ENCODE data around the gene CHL1.

Gene CHL1

GRCh38 chr3:196311-197148 is at the start of gene CHL1:
CHL1 (plus strand) TSS chr3:196763; CDS start chr3:319777, 123,014 bp downstream.
- DNase-seq (ENCODE audit: low read depth) = no peak
- H3K4me3 ChIP-seq (ENCODE audit: low read depth, low read length) = peak within 1 kb of the TSS; percentile 50
- TF ChIP-seq, protein P1, sequence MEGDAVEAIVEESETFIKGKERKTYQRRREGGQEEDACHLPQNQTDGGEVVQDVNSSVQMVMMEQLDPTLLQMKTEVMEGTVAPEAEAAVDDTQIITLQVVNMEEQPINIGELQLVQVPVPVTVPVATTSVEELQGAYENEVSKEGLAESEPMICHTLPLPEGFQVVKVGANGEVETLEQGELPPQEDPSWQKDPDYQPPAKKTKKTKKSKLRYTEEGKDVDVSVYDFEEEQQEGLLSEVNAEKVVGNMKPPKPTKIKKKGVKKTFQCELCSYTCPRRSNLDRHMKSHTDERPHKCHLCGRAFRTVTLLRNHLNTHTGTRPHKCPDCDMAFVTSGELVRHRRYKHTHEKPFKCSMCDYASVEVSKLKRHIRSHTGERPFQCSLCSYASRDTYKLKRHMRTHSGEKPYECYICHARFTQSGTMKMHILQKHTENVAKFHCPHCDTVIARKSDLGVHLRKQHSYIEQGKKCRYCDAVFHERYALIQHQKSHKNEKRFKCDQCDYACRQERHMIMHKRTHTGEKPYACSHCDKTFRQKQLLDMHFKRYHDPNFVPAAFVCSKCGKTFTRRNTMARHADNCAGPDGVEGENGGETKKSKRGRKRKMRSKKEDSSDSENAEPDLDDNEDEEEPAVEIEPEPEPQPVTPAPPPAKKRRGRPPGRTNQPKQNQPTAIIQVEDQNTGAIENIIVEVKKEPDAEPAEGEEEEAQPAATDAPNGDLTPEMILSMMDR (IDR thresholded peaks at IDR 0.05; ENCODE audit: insufficient read depth, low read depth, low read length, missing control alignments) = no peak

DNA sequence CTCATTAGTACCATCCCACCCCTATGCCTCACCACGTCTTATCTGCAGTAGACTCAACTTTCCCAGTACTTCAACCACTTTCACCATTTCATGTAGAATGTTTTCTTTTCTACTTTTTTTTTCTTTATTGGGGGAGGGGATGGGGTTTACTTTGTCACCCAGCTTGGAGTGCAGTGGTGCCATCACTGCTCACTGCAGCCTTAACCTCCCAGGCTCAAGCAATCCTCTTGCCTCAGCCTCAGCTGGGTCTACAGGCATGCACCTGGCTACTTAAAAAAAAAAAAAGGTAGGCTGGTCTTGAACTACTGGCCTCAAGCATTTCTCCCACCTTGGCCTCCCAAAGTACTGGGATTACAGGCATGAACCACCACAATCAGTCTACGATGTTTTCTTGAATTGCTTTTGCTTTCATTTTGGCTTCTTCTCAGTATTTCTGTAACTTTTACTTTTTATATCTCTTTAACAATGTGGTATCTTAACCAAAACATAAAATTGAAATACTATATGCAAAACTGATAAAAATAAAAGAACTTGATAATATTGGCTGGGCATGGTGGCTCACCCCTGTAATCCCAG is 44.9 kb upstream of the CHL1 start:
- H3K4me3 ChIP-seq (ENCODE audit: low read depth, low read length) = peak overlapping the region; percentile 22
- DNase-seq (ENCODE audit: low read depth) = peak; percentile 1
- TF ChIP-seq, protein P1 (IDR thresholded peaks at IDR 0.05; ENCODE audit: insufficient read depth, low read depth, low read length, missing control alignments) = no peak

DNA sequence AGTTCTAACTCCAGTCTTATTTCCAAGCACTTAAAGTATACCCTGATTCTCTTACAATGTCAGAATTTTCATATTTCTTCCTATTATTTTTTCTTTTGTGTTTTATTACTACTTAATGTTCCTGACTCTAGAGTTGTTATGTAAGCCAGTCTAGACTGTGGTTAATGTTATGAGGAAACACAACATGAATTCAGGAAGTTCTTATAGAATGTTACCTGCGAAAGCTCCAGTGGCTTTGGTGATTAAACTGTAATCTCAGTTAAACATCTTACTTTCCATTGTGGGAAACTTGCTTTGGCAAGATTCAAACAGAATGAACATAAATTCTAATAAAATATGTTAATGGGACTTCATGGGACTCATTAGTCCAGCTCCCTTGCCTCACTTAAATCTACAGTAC is 36.6 kb upstream of the CHL1 start:
- TF ChIP-seq, protein P1 (IDR thresholded peaks at IDR 0.05; ENCODE audit: insufficient read depth, low read depth, low read length, missing control alignments) = no peak
- no peak overlapping the region for H3K4me3 ChIP-seq (ENCODE audit: low read depth, low read length)
- DNase-seq (ENCODE audit: low read depth) = no peak

DNA sequence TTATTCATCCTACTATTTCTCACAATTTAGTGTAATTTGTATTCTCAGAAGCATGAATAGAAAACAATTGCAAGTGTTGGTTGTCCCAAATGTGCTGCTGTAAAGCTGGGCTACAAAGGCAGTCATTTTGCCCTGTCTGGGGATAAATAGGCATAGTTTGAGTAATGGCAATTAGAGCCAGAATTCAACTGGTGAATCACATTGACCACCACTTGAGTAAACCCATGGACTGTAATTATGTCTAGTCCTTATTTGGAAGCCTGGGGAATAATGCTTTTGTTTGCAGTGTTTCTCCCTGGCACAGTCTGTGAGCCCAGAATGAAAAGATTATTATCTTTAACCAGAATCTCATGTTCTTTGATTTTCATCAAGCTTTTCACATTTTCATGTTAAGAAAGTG is 30.5 kb upstream of the CHL1 start:
- DNase-seq (ENCODE audit: low read depth) = no peak
- no peak overlapping the region for H3K4me3 ChIP-seq (ENCODE audit: low read depth, low read length)
- TF ChIP-seq, protein P1 (IDR thresholded peaks at IDR 0.05; ENCODE audit: insufficient read depth, low read depth, low read length, missing control alignments) = no peak

GRCh38 chr3:166799-167198 is 29.8 kb upstream of the CHL1 start:
- DNase-seq (ENCODE audit: low read depth) = no peak
- TF ChIP-seq, protein P1 (IDR thresholded peaks at IDR 0.05; ENCODE audit: insufficient read depth, low read depth, low read length, missing control alignments) = no peak
- no peak overlapping the region for H3K4me3 ChIP-seq (ENCODE audit: low read depth, low read length)

- peak; percentile 25 for DNase-seq (ENCODE audit: low read depth)
- TF ChIP-seq, protein P1 (IDR thresholded peaks at IDR 0.05; ENCODE audit: insufficient read depth, low read depth, low read length, missing control alignments) = no peak
- H3K4me3 ChIP-seq (ENCODE audit: low read depth, low read length) = peak overlapping the region; percentile 14; the same call in 1 of the 2 replicates
These were observed 22.7 kb upstream of the CHL1 start for GRCh38 chr3:173886-174285.
